DMS 273 (cell line): Measurements from ENCODE around the gene SMIM36.
"Not testable (repeated sequence)": the region's sequence is repeated elsewhere in the genome, so short reads cannot be mapped to it uniquely, and the experiment has no call there.

Source experiments
- DNase-seq: peaks from one replicate; lab custom pipeline; 2025; ENCODE audit not compliant: unreplicated experiment; lab: John Stamatoyannopoulos, UW

SMIM36 gene

DNA sequence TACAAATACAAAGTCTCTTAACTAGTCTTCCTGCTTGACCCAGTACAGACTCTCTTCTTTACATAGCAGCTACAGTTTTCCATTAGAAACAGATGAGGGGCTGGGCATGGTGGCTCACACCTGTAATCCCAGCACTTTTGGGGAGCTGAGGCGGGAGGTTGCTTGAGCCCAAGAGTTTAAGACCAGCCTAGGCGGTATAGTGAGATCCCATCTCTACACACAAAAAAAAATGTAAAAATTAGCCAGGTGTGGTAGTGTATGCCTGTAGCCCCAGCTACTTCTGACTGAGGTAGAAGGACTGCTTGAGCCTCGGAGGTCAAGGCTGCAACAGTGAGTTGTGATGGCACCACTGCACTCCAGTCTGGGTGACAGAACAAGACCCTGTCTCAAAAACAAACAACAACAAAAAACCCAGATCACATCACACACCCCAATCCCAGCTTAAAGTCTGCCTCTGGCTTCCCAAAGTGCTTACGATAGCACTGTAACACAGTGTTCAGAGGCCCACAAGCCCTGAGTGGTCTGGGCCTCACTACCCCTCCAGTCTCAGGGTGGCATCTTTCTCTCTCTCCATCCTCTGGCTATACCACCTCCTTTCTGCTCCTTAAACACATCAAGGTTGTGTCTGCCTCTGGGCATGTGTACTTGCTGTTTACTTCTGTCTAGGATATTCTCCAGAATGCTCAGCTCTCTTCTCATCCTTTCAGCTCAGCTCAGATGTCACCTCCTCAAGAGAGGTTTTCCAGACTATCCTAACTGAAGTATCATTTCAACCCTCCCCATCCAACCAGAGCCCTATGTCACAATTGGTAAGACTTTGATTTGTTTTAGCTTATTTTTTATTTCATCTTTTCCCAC is 93.6 kb downstream of the SMIM36 start:
- DNase-seq, result no peak

DNA sequence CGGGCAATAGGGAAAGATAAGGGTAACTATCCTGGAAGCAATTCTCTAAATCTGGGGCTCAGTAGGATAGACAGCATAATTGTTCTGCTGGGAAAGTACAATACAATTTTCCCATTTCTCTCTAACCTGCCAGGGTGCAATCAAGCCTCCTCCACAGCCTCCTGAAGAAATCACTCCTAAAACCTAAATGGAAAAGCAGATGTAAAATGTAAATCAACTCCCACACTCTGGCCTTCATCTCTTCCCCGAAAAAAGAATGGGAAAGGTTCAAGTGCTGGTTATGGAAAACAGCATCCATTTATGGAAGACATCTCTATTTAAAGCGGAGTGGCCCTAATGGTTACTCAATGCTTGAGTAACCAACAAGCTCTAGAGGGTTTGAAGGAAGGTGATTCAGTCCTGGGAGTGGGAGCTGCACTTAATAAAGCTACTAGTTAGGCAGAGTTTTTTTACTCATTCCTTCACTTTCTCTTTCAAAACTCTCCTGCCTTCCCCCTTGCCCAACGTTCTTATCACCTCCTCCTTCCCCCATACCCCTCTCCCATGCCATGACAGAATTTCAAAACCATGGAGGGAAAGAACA is 94.7 kb downstream of the SMIM36 start:
- no peak for DNase-seq

DNA sequence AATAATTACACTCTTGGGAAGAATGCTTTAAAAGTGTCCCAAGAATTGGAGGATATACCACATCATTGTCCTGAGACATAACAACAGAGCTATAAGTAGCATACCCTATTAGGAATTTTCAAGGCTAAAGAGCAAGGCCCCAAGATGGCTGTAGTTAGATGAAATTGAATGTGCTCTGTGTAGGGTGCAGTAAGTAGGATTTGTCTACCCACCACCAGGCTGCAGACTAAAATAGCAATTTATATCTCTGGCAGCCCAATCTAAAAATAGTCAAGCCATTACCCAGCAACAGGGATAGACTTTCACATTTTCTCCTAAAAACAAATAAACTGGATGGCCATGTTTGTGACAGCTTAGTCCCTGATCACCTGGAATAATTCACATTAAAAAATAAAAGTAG is 95.3 kb downstream of the SMIM36 start:
- DNase-seq, result no peak

DNA sequence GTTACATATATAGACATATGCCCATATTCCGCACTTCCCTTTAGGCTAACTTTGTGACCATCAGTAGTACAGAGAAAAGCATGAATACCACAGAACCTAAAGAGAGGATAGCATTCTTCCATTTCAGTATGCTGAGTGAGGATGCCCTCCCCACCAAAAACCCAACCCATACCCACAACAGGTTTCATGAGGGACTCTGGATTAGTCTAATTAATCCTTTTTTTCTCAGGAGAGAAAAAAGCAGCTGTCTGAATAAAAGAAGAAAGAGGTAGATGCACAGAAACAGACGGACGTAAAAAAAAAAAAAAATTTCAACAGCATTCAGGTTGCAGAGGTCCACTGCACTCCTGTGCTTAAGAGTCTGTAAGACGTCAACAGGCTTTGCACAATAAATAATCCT is 96.3 kb downstream of the SMIM36 start:
- no peak for DNase-seq

DNA sequence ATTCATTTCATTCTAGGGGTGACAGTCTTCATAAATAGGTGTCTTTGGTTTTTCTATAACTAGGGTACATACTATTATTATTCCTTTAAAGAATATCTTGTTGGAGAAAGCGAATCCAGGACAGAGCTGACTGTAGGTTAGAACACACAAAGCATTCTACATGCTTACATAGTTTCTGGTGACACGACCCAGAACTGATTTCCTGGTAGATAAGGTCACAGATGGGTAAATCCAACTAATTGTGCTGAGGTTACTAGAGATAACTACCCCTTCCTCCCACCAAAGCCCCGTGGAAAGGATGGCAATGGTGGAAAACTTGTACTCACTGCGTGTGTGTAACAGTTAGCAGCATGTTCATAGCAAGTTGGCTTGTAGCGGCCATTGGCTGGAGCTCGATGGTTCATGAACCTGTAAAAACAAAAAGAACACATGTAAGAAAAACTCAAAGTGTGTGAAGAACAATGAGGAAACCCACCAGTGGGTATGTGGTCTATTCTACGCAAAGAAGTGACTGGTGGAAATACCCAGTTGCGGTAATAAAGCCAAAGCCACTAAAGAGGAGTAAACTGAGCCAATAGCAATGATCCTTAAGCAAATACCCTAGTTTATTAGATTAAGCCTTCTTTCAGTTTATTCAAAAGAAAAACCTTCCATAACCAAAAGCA is 97.3 kb downstream of the SMIM36 start:
- no peak for DNase-seq

DNA sequence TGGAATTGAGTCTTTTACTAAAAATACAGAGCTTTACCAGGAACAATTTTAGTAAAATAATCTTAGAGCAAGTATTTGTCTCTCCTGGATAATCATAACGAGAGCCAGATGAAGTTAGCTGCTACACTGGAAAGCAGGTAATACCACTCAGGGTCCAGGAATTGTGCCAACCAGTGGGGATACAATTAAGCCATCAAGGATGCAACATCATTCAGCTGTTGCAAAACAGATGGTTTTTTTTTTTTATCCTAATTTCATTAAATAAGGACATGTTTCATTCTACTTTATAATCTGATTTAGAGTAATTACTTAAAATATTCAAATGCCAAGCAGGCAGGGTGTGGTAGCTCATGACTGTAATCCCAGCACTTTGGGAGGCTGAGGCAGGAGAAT is 99.8 kb downstream of the SMIM36 start:
- DNase-seq, result no peak

DNA sequence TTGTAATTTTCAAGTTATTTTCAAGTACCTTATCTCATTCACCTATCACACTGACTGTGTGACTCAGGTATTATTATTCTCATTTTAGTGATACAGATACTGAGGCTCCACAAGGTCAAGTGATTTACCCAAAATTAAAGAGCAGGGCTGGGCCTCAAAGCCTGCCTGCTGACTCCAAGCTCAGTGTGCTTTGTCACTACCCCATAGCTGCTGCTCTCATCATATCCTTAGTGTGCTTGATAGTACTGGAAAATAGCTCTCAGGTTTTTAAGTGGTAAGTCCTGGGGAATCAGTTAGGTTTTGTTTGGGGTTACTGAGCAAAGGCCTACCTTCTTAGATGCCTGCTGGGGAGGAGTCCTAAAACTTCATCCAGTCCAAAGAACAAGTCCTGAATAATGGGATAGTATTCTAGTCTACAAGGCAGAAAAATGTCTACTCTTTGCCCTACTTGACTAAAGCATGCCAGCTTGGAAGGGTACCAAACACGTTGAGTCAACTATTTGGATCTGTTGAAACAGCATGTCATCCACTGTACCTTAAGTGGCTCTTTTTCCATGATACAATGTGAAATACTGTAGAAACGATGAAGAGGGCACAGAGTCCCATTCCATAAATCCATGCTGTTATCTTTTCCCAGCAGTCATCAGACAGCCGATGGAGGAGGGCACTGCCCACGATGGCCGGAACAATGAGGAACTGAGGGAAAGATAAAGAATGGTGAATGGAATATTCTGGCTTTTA is 100.4 kb downstream of the SMIM36 start:
- DNase-seq, result no peak

DNA sequence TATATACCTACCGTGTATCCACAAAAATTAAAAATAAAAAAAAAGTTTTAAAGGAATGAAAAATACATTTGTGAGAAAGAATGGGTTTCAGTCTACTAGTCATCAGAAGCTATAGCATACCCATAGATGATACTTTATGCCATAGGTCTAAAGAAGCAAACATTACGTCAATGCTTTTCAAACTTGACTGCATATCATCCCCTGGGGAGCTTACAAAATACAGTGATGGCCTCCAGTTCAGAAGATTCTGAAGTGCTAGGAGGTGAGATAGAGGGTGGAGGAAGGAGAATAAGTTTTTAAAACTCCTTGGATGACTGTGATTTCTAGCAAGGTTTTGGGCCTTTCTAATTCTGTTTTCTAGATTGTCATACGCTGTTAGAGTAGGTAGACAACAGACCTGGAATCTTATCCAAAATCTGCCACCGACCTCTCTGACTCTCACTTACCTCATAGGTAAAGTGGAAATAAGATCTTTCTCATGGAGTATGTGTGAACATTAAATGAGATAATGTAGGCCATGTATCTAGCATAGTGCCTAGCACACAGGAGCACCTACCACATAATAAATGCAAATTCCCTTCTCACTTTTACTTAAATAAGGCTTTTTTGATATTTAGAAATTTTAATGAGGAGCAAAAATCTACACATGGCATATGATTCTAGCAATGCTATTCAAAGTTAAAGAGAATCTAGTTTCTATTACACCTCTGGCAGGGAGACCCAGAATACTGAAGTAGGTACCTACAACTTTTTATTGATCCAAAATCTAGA is 102.0 kb downstream of the SMIM36 start:
- no peak for DNase-seq

DNA sequence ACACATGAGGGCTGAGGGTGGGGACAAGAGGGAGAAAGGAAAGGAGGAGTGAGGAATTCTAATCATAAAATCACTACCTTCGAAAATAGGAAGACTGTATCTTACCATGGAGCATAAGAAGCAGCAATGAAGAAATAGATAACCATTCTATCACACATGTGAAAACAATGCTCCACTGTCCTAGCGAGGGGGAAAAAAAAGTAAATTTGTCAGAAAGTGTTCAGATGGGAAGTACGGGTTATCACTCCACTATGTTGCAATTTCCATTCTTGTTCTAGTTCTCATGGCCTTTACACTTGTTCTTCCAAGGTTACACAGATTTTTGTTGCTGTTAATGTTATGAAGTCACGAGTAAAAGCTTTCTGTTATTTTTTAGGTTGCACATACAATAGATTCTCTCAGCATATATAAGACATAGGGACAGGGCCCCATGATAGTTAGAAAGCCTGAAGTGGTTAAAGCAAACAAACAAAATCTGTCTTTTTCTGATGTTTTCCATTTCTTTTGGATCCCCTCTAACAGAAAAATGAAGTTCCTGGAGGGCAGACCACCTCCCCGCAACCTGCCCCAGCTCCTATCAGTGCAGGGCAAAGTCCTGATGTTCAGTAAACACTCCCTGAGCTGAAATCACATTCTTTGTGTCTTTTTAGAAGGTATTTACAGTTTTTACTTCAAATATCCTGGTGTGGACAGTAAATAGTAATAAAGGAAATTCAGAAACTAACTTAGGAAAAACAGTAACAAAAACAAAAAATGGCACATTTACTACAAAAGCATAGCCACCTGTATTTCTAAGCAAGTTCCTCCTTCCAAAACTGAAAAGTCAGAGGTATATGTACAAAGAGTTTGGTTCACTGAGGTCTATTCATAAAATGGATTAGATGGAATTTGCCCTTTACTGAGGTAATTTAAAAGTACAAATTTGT is 103.3 kb downstream of the SMIM36 start:
- DNase-seq, result no peak

DNA sequence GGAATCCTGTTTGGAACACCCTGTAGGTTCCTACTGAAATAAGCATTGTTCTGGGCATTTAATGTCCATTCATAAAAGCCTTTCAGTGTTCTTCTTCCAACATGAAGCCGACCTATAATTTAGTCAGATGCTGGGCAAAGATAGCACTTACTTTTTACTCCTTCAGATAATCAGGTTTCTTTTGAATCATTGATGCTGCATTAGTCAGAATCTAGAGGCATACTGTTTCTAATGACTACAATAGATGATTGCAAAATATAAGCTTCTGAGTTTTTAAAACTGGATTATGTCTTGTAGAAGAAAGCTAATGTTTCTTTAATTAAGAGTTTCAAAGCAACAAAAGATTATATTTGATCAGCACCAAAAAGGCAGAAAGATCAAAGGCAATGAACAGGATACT is 105.7 kb downstream of the SMIM36 start:
- DNase-seq, result no peak

DNA sequence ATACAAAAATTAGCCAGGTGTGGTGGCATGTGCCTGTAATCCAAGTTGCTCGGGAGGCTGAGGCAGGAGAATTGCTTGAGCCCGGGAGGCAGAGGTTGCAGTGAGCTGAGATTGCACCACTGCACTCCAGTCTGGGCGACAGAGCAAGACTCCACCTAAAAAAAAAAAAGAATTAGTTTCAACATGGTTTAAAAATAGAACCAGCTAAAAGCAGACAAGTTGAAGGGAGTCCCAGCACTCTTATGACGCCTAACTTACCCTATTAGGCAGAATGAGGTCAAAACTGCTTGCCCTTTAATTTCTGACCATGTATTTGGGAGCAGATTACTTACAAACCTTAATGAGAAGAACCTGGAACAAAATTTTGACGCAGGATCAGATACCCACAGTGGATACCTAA is 107.1 kb downstream of the SMIM36 start:
- DNase-seq, result not testable (repeated sequence)

DNA sequence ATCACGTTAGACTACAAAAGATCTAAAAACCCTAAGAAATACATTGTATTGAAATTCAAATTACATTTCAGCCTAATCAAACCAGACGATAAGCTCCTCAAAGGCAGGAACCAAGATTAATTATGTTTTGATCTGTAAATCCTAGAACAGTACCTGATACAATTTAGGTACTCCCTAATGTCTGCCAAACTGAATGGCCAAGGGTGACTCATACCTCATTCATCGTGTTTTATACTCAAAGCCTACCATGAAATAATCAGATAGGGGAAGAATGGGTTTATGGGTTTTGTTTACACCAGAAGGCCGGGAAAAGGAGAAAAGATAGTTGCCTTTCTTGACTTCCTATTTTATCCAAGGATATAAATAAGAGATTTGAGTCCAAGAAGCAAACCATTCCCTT is 108.9 kb downstream of the SMIM36 start:
- no peak for DNase-seq
